IMR-90 (cell line): ENCODE results near the gene RTN4RL2. TPM values are rescaled to one million over a fixed set of nuclear protein-coding genes. Genes with fewer than 3 reads are reported as not detected.

ENCODE experiments used
- ATAC-seq: fragments of 200-7000 bp; cut with Tn5 transposase; 2 replicates; pipeline ENCODE4 v1.9.1; 2020; ENCODE audit warnings: low read depth, mild to moderate bottlenecking, moderate library complexity
- BruUV-seq: library from RNA; stranded (reverse); fragments of 400-500 nt; replicated peaks from 2 replicates; lab custom pipeline; 2021; lab: Mats Ljungman, UMichigan
- CTCF ChIA-PET: fragments of 300-600 bp; formaldehyde crosslinking; extraction: SDS; loops from one replicate; lab custom pipeline; 2021; ENCODE audit warnings: antibody characterized with exemption; lab: Yijun Ruan, JAX
- POLR2A ChIA-PET: fragments of 300-600 bp; sonication (Branson Sonifier 250); formaldehyde crosslinking; loops from one replicate; lab custom pipeline; 2022; ENCODE audit warnings: antibody characterized with exemption; ENCODE audit not compliant: unreplicated experiment; lab: Charles Lee
- DNase-seq: peaks from one replicate; pipeline ENCODE4 v3.0.0; 2013
- H2AFZ ChIP-seq: replicated peaks from 2 replicates; pipeline ENCODE3; 2013; ENCODE audit warnings: low read length, mild to moderate bottlenecking; ENCODE audit not compliant: poor library complexity
- H2AK5ac ChIP-seq: 2 replicates; pipeline ENCODE4 v1.6.1; 2013; ENCODE audit warnings: low read depth, low read length, inconsistent platforms
- H2AK9ac ChIP-seq: replicated peaks from 2 replicates; pipeline ENCODE3; 2013; ENCODE audit warnings: mild to moderate bottlenecking, low read depth, low read length, moderate library complexity; ENCODE audit not compliant: poor library complexity
- H2BK120ac ChIP-seq: 2 replicates; pipeline ENCODE4 v1.6.1; 2013; ENCODE audit warnings: low read depth, low read length, inconsistent platforms
- H2BK15ac ChIP-seq: 3 replicates; pipeline ENCODE4 v1.6.1; 2013; ENCODE audit warnings: low read depth, low read length, inconsistent platforms
- H2BK20ac ChIP-seq: 2 replicates; pipeline ENCODE4 v1.6.1; 2013; ENCODE audit warnings: low read depth, mild to moderate bottlenecking, inconsistent platforms, low read length, moderate library complexity
- H2BK5ac ChIP-seq: 2 replicates; pipeline ENCODE4 v1.6.1; 2013; ENCODE audit warnings: mild to moderate bottlenecking, low read depth, low read length, inconsistent platforms; ENCODE audit not compliant: poor library complexity, severe bottlenecking
- H3K14ac ChIP-seq: replicated peaks from 2 replicates; pipeline ENCODE4 v1.6.1; 2013; ENCODE audit warnings: low read depth, low read length, inconsistent platforms
- H3K18ac ChIP-seq: 2 replicates; pipeline ENCODE4 v1.6.1; 2013; ENCODE audit warnings: low read depth, low read length, control low read depth
- H3K23ac ChIP-seq: 2 replicates; pipeline ENCODE4 v1.6.1; 2013; ENCODE audit warnings: low read depth, low read length, inconsistent platforms
- H3K27ac ChIP-seq: 2 replicates; pipeline ENCODE4 v1.5.1; 2013; ENCODE audit warnings: mild to moderate bottlenecking, control low read depth, low read length; ENCODE audit not compliant: insufficient read depth
- H3K27me3 ChIP-seq: 2 replicates; pipeline ENCODE4 v1.6.1; 2013; ENCODE audit warnings: low read length; ENCODE audit not compliant: control insufficient read depth, insufficient read depth
- H3K36me3 ChIP-seq: 2 replicates; pipeline ENCODE4 v1.6.1; 2013; ENCODE audit warnings: low read length, mixed read lengths; ENCODE audit not compliant: control insufficient read depth, insufficient read depth
- H3K4ac ChIP-seq: 2 replicates; pipeline ENCODE4 v1.6.1; 2013; ENCODE audit warnings: low read depth, low read length, inconsistent platforms
- H3K4me1 ChIP-seq: 2 replicates; pipeline ENCODE4 v1.6.1; 2013; ENCODE audit warnings: low read length, mixed read lengths; ENCODE audit not compliant: control insufficient read depth, insufficient read depth
- H3K4me2 ChIP-seq: 2 replicates; pipeline ENCODE4 v1.6.1; 2013; ENCODE audit warnings: low read depth, mild to moderate bottlenecking, control low read depth, low read length, moderate library complexity
- H3K4me3 ChIP-seq: 2 replicates; pipeline ENCODE4 v1.5.1; 2013; ENCODE audit warnings: low read depth, mild to moderate bottlenecking, control low read depth, low read length, moderate library complexity; ENCODE audit not compliant: insufficient read depth
- H3K56ac ChIP-seq: 2 replicates; pipeline ENCODE4 v1.6.1; 2013; ENCODE audit warnings: low read length, inconsistent platforms; ENCODE audit not compliant: insufficient read depth; ENCODE audit errors: extremely low read depth
- H3K79me1 ChIP-seq, 2 experiments: 2 replicates each; pipeline ENCODE4 v1.6.1; 2013; ENCODE audit warnings: low read length in 2 of 2, inconsistent platforms in 1 of 2, low read depth in 1 of 2
- H3K9ac ChIP-seq: 2 replicates; pipeline ENCODE4 v1.6.1; 2013; ENCODE audit warnings: low read depth, low read length, control low read depth
- H3K9me1 ChIP-seq: 2 replicates; pipeline ENCODE4 v1.6.1; 2013; ENCODE audit warnings: low read length, inconsistent platforms; ENCODE audit not compliant: insufficient read depth
- H3K9me3 ChIP-seq: 2 replicates; pipeline ENCODE4 v1.6.1; 2013; ENCODE audit warnings: low read length; ENCODE audit not compliant: control insufficient read depth, insufficient read depth
- H4K20me1 ChIP-seq: 2 replicates; pipeline ENCODE4 v1.6.1; 2013; ENCODE audit warnings: low read length, inconsistent platforms; ENCODE audit not compliant: insufficient read depth
- H4K5ac ChIP-seq: 2 replicates; pipeline ENCODE4 v1.6.1; 2013; ENCODE audit warnings: mild to moderate bottlenecking, low read depth, low read length, control low read depth
- H4K8ac ChIP-seq, 2 experiments: 2 replicates each; pipeline ENCODE4 v1.6.1; 2013; ENCODE audit warnings: low read depth in 2 of 2, low read length in 2 of 2, control low read depth in 1 of 2, inconsistent platforms in 1 of 2
- H4K91ac ChIP-seq: 2 replicates; pipeline ENCODE4 v1.6.1; 2013; ENCODE audit warnings: low read depth, low read length, inconsistent platforms; ENCODE audit not compliant: insufficient read depth
- MAZ ChIP-seq: IDR thresholded peaks from 2 replicates; pipeline ENCODE4 v1.6.1; 2012; ENCODE audit warnings: low read depth, mild to moderate bottlenecking, low read length, improper control_type of control experiment, moderate library complexity, borderline replicate concordance
- SMC3 ChIP-seq: fragments of 150-350 bp; IDR thresholded peaks from 2 replicates; pipeline ENCODE4 v1.6.1; 2016; ENCODE audit warnings: low read depth, mild to moderate bottlenecking, antibody characterized with exemption, low read length, moderate library complexity
- WGBS, 2 experiments: methylation state at CpG; one replicate each; pipeline versions ENCODE4 v1.1.5 to v1.1.7; 2013; ENCODE audit warnings: missing lambda C conversion rate in 2 of 2; ENCODE audit not compliant: insufficient read length in 1 of 2; ENCODE audit errors: extremely low coverage in 2 of 2; 5-methylcytosine and 5-hydroxymethylcytosine counted together
- dilution Hi-C: fragments of 300-500 bp; cut with HindIII; formaldehyde crosslinking; loops from one replicate; pipeline ENCODE4 v1.14.3; 2018; ENCODE audit warnings: low sequenced_read_pairs; ENCODE audit not compliant: unreplicated experiment
- in situ Hi-C: fragments of 300-500 bp; cut with MboI; formaldehyde crosslinking; loops from 3 replicates; pipeline ENCODE4 v1.14.3; 2019; ENCODE audit warnings: low sequenced_read_pairs, inconsistent platforms, mixed read lengths
- intact Hi-C: fragments of 100-400 bp; cut with micrococcal nuclease; formaldehyde crosslinking; loops from 2 replicates; pipeline ENCODE4 v1.10.0; 2022
- polyA plus RNA-seq, 3 experiments: library from polyadenylated mRNA; depleted of rRNA; stranded (reverse); fragments of >200 nt; gene quantifications; 2 replicates each; pipeline ENCODE4 v1.2.3, GENCODE V29; 2012; ENCODE audit warnings: low replicate concordance in 1 of 3
- total RNA-seq: library from RNA; depleted of rRNA; stranded (reverse); fragments of >200 nt; gene quantifications from 2 replicates; pipeline ENCODE4 v1.2.3, GENCODE V29; 2012

The RTN4RL2 gene
- total and polyA plus RNA-seq, 2 of the 4 experiments (the other 2 are of a cell fraction) = 1.5 TPM; not detected in 1

DNA sequence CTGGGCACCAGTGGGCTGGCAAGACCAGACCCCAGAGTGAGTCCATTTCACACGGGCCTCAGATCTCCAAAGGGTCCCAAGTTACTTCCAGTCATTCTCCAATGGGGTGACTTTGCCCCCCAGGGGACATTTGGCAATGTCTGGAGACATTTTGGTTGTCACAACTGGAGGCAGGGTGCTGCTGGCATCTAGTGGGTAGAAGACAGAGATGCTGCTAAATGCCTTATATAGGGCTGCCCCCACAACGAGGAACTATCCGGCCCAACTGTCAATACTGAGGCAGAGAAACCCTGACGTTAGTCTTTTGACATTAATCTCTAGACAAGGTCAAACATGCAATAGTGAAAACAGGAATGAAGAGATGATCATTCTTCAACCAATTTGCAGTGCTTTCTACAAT is 6.4 kb downstream of the RTN4RL2 start:
- no peak overlapping the region for H4K5ac ChIP-seq
- no peak overlapping the region for H2BK15ac ChIP-seq
- H3K23ac ChIP-seq = no peak overlapping the region
- no peak for ATAC-seq
- POLR2A ChIA-PET = no interaction called here
- no peak overlapping the region for H2AK9ac ChIP-seq
- H3K14ac ChIP-seq = no peak overlapping the region
- H3K4me3 ChIP-seq = no peak overlapping the region
- H3K4me2 ChIP-seq = no peak overlapping the region
- no peak overlapping the region for H4K8ac ChIP-seq
- dilution Hi-C loops = no loop called here
- no peak overlapping the region for H2BK5ac ChIP-seq
- no peak overlapping the region for H2AK5ac ChIP-seq
- no peaks in the 10 kb centered on the region for H3K4me1 ChIP-seq
- H3K4ac ChIP-seq = no peak overlapping the region
- no peak overlapping the region for H2BK20ac ChIP-seq
- no peak overlapping the region for H3K9ac ChIP-seq
- DNase-seq = no peak
- BruUV-seq = no TSS peak
- no peaks in the 10 kb centered on the region for H3K79me1 ChIP-seq
- in situ Hi-C loops = no loop called here
- H3K36me3 ChIP-seq = no peaks in the 10 kb centered on the region
- TF ChIP-seq MAZ (no peak), SMC3 (no peak)
- WGBS, 2 experiments = 80% methylated on average over 1 of the region's 4 CpGs; no CpG with 5 or more reads in 1 of the 2 experiments
- H3K27me3 ChIP-seq = peaks cover 29% of the 10 kb centered on the region
- H4K91ac ChIP-seq = no peak overlapping the region
- no peaks in the 10 kb centered on the region for H3K9me3 ChIP-seq
- no peak overlapping the region for H3K56ac ChIP-seq
- H3K18ac ChIP-seq = no peak overlapping the region
- intact Hi-C loops = no loop called here
- no peak overlapping the region for H2AFZ ChIP-seq
- H2BK120ac ChIP-seq = no peak overlapping the region
- H3K9me1 ChIP-seq = no peaks in the 10 kb centered on the region
- CTCF ChIA-PET = no interaction called here
- H3K27ac ChIP-seq = no peak overlapping the region
- H4K20me1 ChIP-seq = no peaks in the 10 kb centered on the region; the same call in 1 of the 2 replicates
